Kidney epithelial cell (primary cell): Measurements from ENCODE around the gene IMP4. TPM values are rescaled to one million over a fixed set of nuclear protein-coding genes. Genes with fewer than 3 reads are reported as not detected.

Experiments
- DNase-seq: peaks from one replicate; pipeline ENCODE4 v3.0.0-alpha.2; 2010; ENCODE audit warnings: low read depth
- H3K27me3 ChIP-seq: 2 replicates; pipeline ENCODE4 v1.6.0; 2011; ENCODE audit warnings: low read length; ENCODE audit not compliant: control insufficient read depth, insufficient read depth
- H3K36me3 ChIP-seq: 2 replicates; pipeline ENCODE4 v1.5.1; 2011; ENCODE audit warnings: low read length; ENCODE audit not compliant: control insufficient read depth, insufficient read depth
- H3K4me3 ChIP-seq: 2 replicates; pipeline ENCODE4 v1.5.1; 2011; ENCODE audit warnings: low read depth, mild to moderate bottlenecking, control low read depth, low read length
- total RNA-seq: library from RNA; depleted of rRNA; stranded (reverse); fragments of >200 nt; gene quantifications from 2 replicates; pipeline ENCODE4 v1.2.3, GENCODE V29; 2015
- TF ChIP-seq, protein P1 (sequence below): IDR thresholded peaks from 2 replicates; pipeline ENCODE4 v1.5.1; 2011; ENCODE audit warnings: mild to moderate bottlenecking, moderate library complexity, low read length, control low read depth, inconsistent platforms; ENCODE audit not compliant: insufficient read depth, poor library complexity, severe bottlenecking

IMP4 gene
- total RNA-seq, 1 donor from 2014 or later: 121 TPM

DNA sequence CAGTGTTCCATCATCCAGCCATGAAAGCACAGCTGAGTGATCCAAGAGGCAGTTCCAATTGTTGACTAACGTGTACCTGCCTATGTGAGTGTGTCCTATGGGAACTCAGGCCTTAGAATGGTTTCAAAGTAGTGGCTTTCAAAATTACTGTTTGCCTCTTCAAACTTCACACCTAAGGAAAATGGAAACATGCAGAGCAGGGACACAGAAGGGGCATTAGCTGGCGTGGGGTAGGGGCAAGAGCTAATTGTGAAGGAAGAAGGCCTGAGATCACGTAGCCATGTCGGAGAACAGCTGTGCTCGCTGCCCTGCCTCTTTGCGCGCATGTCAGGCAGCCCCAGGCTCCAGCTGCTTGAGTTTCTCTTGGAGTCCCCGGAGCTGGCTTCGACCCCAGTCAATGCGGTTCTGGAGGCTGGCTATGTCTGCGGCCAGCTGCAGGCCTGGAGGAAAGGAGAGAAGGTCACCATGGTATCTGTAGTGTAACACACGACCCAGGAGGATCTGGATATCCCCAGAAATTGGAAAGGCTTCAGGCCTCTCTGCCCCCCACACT lies 3.8 kb upstream of the IMP4 start:
- DNase-seq: no peak
- TF ChIP-seq, protein P1, sequence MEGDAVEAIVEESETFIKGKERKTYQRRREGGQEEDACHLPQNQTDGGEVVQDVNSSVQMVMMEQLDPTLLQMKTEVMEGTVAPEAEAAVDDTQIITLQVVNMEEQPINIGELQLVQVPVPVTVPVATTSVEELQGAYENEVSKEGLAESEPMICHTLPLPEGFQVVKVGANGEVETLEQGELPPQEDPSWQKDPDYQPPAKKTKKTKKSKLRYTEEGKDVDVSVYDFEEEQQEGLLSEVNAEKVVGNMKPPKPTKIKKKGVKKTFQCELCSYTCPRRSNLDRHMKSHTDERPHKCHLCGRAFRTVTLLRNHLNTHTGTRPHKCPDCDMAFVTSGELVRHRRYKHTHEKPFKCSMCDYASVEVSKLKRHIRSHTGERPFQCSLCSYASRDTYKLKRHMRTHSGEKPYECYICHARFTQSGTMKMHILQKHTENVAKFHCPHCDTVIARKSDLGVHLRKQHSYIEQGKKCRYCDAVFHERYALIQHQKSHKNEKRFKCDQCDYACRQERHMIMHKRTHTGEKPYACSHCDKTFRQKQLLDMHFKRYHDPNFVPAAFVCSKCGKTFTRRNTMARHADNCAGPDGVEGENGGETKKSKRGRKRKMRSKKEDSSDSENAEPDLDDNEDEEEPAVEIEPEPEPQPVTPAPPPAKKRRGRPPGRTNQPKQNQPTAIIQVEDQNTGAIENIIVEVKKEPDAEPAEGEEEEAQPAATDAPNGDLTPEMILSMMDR: no peak

DNA sequence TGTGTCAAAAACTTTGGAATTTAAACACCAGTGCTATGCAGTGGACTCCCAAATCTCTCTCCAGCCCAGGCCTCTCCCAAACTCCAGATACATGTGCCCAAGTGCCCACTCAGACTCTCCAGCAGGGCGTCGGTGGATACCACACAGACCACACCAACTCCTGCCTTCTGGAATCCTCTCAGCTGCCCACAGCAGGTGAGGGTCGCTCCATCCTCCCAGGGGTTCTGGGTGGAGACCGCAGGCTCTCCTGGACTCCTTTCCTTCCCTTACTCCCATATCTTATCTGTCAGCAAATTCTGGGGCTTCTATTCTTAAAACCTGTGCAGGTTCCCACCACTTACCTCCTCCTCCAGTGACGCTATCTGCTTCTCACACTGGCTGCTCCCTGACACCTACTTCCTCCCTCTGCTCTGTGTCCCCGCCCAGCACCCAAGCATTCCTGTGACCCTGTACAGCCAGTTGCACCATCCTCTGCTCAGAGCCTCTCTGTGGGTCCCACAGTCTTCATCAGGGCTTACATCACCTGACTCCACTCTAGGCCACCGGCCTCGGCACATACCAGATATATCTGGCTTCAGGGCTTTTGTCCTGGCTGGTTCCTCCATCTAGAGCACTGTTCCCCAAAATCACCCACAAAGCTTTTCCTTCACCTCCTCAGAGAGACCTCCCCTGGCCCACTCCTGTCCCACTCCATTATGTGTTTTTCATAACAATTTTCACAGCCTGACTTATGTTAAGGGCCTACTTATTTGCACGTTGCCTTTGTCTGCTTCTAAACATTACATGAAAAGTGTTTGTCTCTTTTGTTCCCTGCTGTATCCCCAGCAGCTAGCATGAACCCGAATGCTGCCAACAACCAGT lies 2.6 kb upstream of the IMP4 start:
- TF ChIP-seq, protein P1: no peak
- no peak for DNase-seq
- no peak overlapping the region for H3K4me3 ChIP-seq
- no peaks in the 10 kb centered on the region for H3K36me3 ChIP-seq
- H3K27me3 ChIP-seq: no peaks in the 10 kb centered on the region

More for the DNA sequence above, 3.8 kb upstream of the IMP4 start:
- H3K36me3 ChIP-seq: no peaks in the 10 kb centered on the region
- H3K4me3 ChIP-seq: no peak overlapping the region
- H3K27me3 ChIP-seq: no peaks in the 10 kb centered on the region

DNA sequence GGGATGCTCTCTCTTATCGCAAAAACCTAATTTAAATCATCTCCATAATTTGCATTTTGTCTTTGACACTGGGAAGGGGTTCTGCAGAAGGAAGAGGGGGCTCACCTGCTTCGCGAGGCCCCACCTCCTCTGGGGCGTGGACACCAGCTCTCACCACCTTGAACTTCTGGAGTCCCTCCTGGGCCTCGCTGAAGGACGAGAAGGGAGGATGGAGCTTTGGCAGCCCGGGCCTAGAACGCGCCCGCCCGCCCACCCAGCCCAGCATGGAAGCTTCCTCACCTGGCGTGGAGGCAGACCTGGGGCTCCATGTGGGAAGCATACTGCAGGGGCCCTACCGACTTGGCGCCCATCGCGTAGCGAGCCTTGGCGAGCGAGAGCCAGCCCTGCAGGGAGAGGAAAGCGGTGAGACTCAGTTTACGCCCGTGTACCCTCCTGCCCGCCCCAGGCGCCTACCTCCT lies 1.1 kb upstream of the IMP4 start:
- TF ChIP-seq, protein P1: no peak
- Histone ChIP-seq H3K36me3 (peaks cover 1% of the 10 kb centered on the region), H3K27me3 (no peaks in the 10 kb centered on the region), H3K4me3 (peak overlapping the region; percentile 73)
- DNase-seq: no peak

DNA sequence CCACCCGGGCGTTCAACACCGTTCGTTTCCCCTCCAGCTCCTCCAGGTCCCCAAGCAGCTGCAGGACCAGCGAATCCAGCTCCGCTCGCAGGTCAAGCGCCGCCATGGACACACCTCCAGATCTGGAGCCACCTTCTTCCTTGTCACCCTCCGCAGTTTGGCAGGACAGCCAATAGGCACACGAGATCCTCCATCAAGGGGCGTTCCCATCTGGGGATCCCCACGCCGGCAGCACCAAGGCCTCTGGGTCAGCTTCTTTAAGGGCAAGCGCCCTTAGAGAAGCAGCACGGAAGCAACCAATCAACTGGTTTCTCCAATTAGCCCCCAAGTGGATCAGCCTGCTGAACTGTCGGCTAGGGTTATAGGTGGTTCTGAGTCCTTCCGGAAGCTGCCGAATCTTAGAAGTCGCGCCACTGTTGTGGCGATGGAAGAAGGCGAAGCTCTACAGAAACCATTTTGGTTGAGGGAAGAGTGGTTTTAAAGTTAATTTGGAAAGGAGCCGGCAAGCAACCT lies 621 bp upstream of the IMP4 start:
- DNase-seq: peak; percentile 85
- Histone ChIP-seq H3K27me3 (no peaks in the 10 kb centered on the region), H3K4me3 (peak overlapping the region; percentile 73), H3K36me3 (peaks cover 1% of the 10 kb centered on the region)
- TF ChIP-seq, protein P1: no peak

DNA sequence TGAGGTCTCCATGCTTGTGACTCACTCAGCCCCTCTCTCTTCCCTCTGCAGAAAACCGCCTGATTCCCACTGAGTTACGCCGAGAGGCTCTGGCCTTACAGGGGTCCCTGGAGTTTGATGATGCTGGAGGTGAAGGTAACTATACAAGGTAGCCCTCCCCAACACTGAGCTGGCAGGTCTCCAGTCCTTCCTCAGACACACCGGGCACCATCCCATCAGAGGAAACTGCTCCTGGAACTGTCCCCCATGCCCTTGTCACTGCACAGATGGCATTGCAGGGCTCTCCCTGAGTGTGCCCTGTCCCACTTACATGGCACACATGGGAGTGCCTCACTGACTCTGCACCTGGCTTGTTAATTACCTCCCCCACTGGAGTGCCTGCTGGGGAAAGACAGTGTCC lies 1.9 kb downstream of the IMP4 start:
- Histone ChIP-seq H3K36me3 (peaks cover 1% of the 10 kb centered on the region), H3K4me3 (no peak overlapping the region)

More for the DNA sequence above, 1.9 kb downstream of the IMP4 start:
- TF ChIP-seq, protein P1: no peak
- H3K27me3 ChIP-seq: no peaks in the 10 kb centered on the region
- DNase-seq: no peak
